ENCODE results near the gene CDH23. TPM values are rescaled to one million over a fixed set of nuclear protein-coding genes. Genes with fewer than 3 reads are reported as not detected.

Gene CDH23
- total RNA-seq, 2 donors from 2014 or later, result 4.7 to 8.0 TPM

- ATAC-seq, result no peak
- DNase-seq, result no peak
- intact Hi-C loops (cut with DNase I), result no loop called here
These were observed 159.0 kb downstream of the CDH23 start for GRCh38 chr10:71555724-71556119.

GRCh38 chr10:71558991-71559390 is 162.3 kb downstream of the CDH23 start:
- intact Hi-C loops (cut with DNase I), result no loop called here
- DNase-seq, result no peak

GRCh38 chr10:71561003-71561574 is 164.4 kb downstream of the CDH23 start:
- DNase-seq (no peak), ATAC-seq (peak in 1 of 2 donors; percentile 47)
- intact Hi-C loops (cut with DNase I), result no loop called here

More at GRCh38 chr10:71558991-71559390, 162.3 kb downstream of the CDH23 start:
- no peak for ATAC-seq

GRCh38 chr10:71562181-71562580 is 165.5 kb downstream of the CDH23 start:
- intact Hi-C loops (cut with DNase I), result no loop called here
- DNase-seq, result no peak
- no peak for ATAC-seq

- no peak for DNase-seq
- intact Hi-C loops (cut with DNase I), result no loop called here
These were observed 166.2 kb downstream of the CDH23 start for GRCh38 chr10:71562904-71563303.

GRCh38 chr10:71564194-71564820 is 167.6 kb downstream of the CDH23 start:
- no peak for DNase-seq
- ATAC-seq, result no peak
- intact Hi-C loops (cut with DNase I), result no loop called here

More at GRCh38 chr10:71562904-71563303, 166.2 kb downstream of the CDH23 start:
- ATAC-seq, result no peak

GRCh38 chr10:71565284-71566000 is 168.7 kb downstream of the CDH23 start:
- intact Hi-C loops (cut with DNase I), result no loop called here
- ATAC-seq (no peak), DNase-seq (no peak)

GRCh38 chr10:71567006-71567405 is 170.3 kb downstream of the CDH23 start:
- ATAC-seq (no peak), DNase-seq (no peak)
- intact Hi-C loops (cut with DNase I), result no loop called here

- DNase-seq (no peak), ATAC-seq (no peak)
- intact Hi-C loops (cut with DNase I), result no loop called here
These were observed 172.3 kb downstream of the CDH23 start for GRCh38 chr10:71568896-71569492.

GRCh38 chr10:71569775-71570588 is 173.3 kb downstream of the CDH23 start:
- ATAC-seq, result peak; percentile 60 to 63
- DNase-seq, result peak; percentile 73
- intact Hi-C loops (cut with DNase I), result loop anchor here (1.0 to 10.0 kb wide), 4 partner anchors 173 to 258 kb away; partner anchors contain the start of gene CDH23 (in 2 of the 2)

- intact Hi-C loops (cut with DNase I), result loop anchor here (5.0 to 10.0 kb wide), 3 partner anchors 174 to 259 kb away; partner anchors contain the start of gene CDH23 (in 1 of the 2)
- no peak for DNase-seq
- ATAC-seq, result no peak
These were observed 174.9 kb downstream of the CDH23 start for GRCh38 chr10:71571460-71572175.

- ATAC-seq, result no peak
- intact Hi-C loops (cut with DNase I), result loop anchor here (5.0 to 10.0 kb wide), 3 partner anchors 176 to 261 kb away; partner anchors contain the start of gene CDH23 (in 1 of the 2)
- no peak for DNase-seq
These were observed 176.2 kb downstream of the CDH23 start for GRCh38 chr10:71572962-71573361.

- intact Hi-C loops (cut with DNase I), result loop anchor here (5.0 to 10.0 kb wide), 3 partner anchors 177 to 262 kb away; partner anchors contain the start of gene CDH23 (in 1 of the 2)
- no peak for DNase-seq
- no peak for ATAC-seq
These were observed 177.1 kb downstream of the CDH23 start for GRCh38 chr10:71573562-71574518.

GRCh38 chr10:71575451-71575850 is 178.7 kb downstream of the CDH23 start:
- DNase-seq (no peak), ATAC-seq (peak; percentile 62 to 94)
- intact Hi-C loops (cut with DNase I), result loop anchor here in 1 of 2 donors (10.0 kb wide), 1 partner anchor 251 kb away; no protein-coding TSS in a partner anchor

- intact Hi-C loops (cut with DNase I), result loop anchor here in 1 of 2 donors (10.0 kb wide), 1 partner anchor 251 kb away; no protein-coding TSS in a partner anchor
- ATAC-seq (peak in 1 of 2 donors; percentile 51), DNase-seq (no peak)
These were observed 179.4 kb downstream of the CDH23 start for GRCh38 chr10:71575934-71576801.

GRCh38 chr10:71576842-71577241 is 180.1 kb downstream of the CDH23 start:
- ATAC-seq (no peak), DNase-seq (no peak)
- intact Hi-C loops (cut with DNase I), result loop anchor here in 1 of 2 donors (10.0 kb wide), 1 partner anchor 252 kb away; no protein-coding TSS in a partner anchor
